ENCODE data around the gene RAB11A. TPM values are rescaled to one million over a fixed set of nuclear protein-coding genes. Genes with fewer than 3 reads are reported as not detected.

RAB11A gene
- total RNA-seq, 4 donors from 2014 or later, result 25.5 to 322 (median 134) TPM

DNA sequence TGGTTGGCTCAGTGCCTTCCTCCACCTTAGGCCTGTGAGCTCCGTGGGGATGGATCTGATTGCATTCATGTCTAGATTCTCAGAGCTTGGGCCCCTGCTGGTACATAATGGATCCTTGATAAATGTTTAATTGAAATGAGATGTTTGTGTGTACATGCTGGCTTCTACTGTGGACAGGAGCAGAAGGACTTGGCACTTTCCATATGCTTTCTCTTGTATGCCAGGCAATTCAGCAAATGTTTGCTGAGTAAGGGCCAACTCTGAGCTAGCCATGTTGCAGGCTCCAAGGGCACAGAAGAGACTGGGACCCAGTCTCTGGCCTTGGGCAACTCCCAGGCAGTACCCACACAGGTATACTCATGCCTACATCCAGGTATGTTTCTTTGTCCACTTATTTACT lies 67.0 kb downstream of the RAB11A start:
- in situ Hi-C loops (cut with MboI; ENCODE audit: low pct_ligation_motif_present in 1 of 4, low pct_unique_long_range_greater_than_20kb in 1 of 4, low sequenced_read_pairs in 3 of 4) (no loop called here), intact Hi-C loops (cut with DNase I; ENCODE audit: low total_unique reads) (no loop called here)
- 89% methylated on average over 1 of the region's 1 CpG; no CpG with 5 or more reads in 1 of the 2 donors for WGBS, 2 donors (ENCODE audit: low coverage in 1 of 2)
- H3K9me3 ChIP-seq, result no peaks in the 10 kb centered on the region
- no peaks in the 10 kb centered on the region for H3K4me1 ChIP-seq
- H3K4me3 ChIP-seq, result no peak overlapping the region
- TF ChIP-seq EP300 (IDR thresholded peaks at IDR 0.05; ENCODE audit: low read depth), result no peak
- no peak for TF ChIP-seq POLR2AphosphoS5 (IDR thresholded peaks at IDR 0.05)
- TF ChIP-seq, protein P1, sequence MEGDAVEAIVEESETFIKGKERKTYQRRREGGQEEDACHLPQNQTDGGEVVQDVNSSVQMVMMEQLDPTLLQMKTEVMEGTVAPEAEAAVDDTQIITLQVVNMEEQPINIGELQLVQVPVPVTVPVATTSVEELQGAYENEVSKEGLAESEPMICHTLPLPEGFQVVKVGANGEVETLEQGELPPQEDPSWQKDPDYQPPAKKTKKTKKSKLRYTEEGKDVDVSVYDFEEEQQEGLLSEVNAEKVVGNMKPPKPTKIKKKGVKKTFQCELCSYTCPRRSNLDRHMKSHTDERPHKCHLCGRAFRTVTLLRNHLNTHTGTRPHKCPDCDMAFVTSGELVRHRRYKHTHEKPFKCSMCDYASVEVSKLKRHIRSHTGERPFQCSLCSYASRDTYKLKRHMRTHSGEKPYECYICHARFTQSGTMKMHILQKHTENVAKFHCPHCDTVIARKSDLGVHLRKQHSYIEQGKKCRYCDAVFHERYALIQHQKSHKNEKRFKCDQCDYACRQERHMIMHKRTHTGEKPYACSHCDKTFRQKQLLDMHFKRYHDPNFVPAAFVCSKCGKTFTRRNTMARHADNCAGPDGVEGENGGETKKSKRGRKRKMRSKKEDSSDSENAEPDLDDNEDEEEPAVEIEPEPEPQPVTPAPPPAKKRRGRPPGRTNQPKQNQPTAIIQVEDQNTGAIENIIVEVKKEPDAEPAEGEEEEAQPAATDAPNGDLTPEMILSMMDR (IDR thresholded peaks at IDR 0.05), result no peak
- TF ChIP-seq POLR2A (IDR thresholded peaks at IDR 0.05), result no peak
- H3K36me3 ChIP-seq, result no peaks in the 10 kb centered on the region
- H3K27me3 ChIP-seq, result no peaks in the 10 kb centered on the region
- no peak overlapping the region for H3K27ac ChIP-seq
- no peak for DNase-seq

DNA sequence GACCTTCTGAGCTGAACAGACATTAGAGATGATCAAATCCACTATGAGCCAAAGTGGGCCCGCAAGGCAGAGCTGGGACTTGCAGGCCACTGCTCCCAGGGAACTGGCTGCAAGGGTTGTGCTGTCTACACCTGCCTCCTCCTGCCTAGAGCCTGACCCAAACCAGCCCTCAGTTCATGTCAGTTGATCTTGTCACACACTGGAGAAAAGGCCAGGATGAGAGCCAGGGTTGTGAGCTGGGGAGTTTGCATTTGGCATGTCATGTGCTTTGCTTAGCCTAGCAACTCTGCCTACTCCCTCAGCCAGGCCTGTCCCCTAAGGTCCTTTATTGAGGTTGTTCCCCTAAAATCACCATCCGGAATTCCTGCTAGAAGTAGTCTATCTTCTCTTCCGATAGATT lies 67.8 kb downstream of the RAB11A start:
- WGBS, 2 donors (ENCODE audit: low coverage in 1 of 2), result 92% methylated on average over 2 to 3 of the region's 3 CpGs
- no peak for DNase-seq
- H3K36me3 ChIP-seq, result no peaks in the 10 kb centered on the region
- intact Hi-C loops (cut with DNase I; ENCODE audit: low total_unique reads) (no loop called here), in situ Hi-C loops (cut with MboI; ENCODE audit: low pct_ligation_motif_present in 1 of 4, low pct_unique_long_range_greater_than_20kb in 1 of 4, low sequenced_read_pairs in 3 of 4) (no loop called here)
- no peaks in the 10 kb centered on the region for H3K9me3 ChIP-seq
- TF ChIP-seq, protein P1 (IDR thresholded peaks at IDR 0.05), result no peak
- TF ChIP-seq EP300 (IDR thresholded peaks at IDR 0.05; ENCODE audit: low read depth) (no peak), POLR2AphosphoS5 (IDR thresholded peaks at IDR 0.05) (no peak), POLR2A (IDR thresholded peaks at IDR 0.05) (no peak)
- no peak overlapping the region for H3K4me3 ChIP-seq
- no peaks in the 10 kb centered on the region for H3K4me1 ChIP-seq
- H3K27ac ChIP-seq, result no peak overlapping the region
- H3K27me3 ChIP-seq, result no peaks in the 10 kb centered on the region

DNA sequence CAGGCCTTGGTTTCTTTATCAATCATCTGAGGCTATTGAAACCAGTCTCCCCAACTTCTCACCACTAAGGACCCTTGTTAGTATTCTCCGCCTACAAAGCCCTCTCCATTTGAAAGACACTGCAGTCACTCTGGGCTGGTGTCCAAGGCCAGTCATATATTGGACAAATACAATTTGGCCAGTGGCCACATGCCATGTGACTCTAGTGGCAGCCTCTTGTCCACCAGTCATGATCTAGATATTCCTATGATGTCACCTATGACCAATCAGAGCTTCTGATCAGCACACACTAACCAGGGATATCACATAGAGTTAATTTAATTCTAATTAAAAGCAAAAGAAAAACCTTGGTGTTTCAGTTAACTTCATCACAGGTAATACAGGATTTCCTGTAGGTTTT lies 68.2 kb downstream of the RAB11A start:
- DNase-seq, result no peak
- Histone ChIP-seq H3K27me3 (no peaks in the 10 kb centered on the region), H3K9me3 (no peaks in the 10 kb centered on the region), H3K27ac (no peak overlapping the region), H3K36me3 (no peaks in the 10 kb centered on the region), H3K4me1 (no peaks in the 10 kb centered on the region), H3K4me3 (no peak overlapping the region)
- WGBS, 2 donors (ENCODE audit: low coverage in 1 of 2), result 96% methylated on average over 1 of the region's 1 CpG; no CpG with 5 or more reads in 1 of the 2 donors
- TF ChIP-seq, protein P1 (IDR thresholded peaks at IDR 0.05), result no peak
- TF ChIP-seq EP300 (IDR thresholded peaks at IDR 0.05; ENCODE audit: low read depth) (no peak), POLR2AphosphoS5 (IDR thresholded peaks at IDR 0.05) (no peak), POLR2A (IDR thresholded peaks at IDR 0.05) (no peak)
- in situ Hi-C loops (cut with MboI; ENCODE audit: low pct_ligation_motif_present in 1 of 4, low pct_unique_long_range_greater_than_20kb in 1 of 4, low sequenced_read_pairs in 3 of 4) (no loop called here), intact Hi-C loops (cut with DNase I; ENCODE audit: low total_unique reads) (no loop called here)

DNA sequence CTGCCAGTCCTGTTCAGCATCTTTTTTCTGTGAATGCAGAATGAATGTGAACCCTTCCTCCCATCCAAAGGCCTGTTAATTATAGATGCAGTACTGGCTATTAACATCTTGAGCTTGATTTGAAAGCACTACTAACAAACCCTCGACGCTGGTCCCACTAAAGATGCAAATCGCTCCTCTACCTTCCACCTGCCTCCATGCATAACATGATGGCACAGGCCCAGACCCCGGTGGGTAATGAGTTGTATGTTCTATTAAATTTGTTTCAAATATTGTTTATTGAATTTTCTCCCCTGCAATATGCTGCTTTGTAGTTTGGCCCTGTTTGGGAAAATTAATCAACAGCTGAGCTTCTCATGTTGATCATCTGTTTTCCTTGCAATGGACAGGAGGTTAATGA lies 69.3 kb downstream of the RAB11A start:
- no peak for DNase-seq

More for the DNA sequence above, 69.3 kb downstream of the RAB11A start:
- Histone ChIP-seq H3K4me3 (no peak overlapping the region), H3K36me3 (no peaks in the 10 kb centered on the region), H3K4me1 (no peaks in the 10 kb centered on the region), H3K9me3 (no peaks in the 10 kb centered on the region), H3K27ac (no peak overlapping the region), H3K27me3 (no peaks in the 10 kb centered on the region)
- in situ Hi-C loops (cut with MboI; ENCODE audit: low pct_ligation_motif_present in 1 of 4, low pct_unique_long_range_greater_than_20kb in 1 of 4, low sequenced_read_pairs in 3 of 4), result no loop called here
- WGBS, 2 donors (ENCODE audit: low coverage in 1 of 2), result 92 to 93% methylated on average over 4 of the region's 4 CpGs
- TF ChIP-seq EP300 (IDR thresholded peaks at IDR 0.05; ENCODE audit: low read depth) (no peak), POLR2A (IDR thresholded peaks at IDR 0.05) (no peak), POLR2AphosphoS5 (IDR thresholded peaks at IDR 0.05) (no peak)
- intact Hi-C loops (cut with DNase I; ENCODE audit: low total_unique reads), result no loop called here

Measured in transverse colon (tissue), 4 donors.